Right lobe of liver (tissue), 4 donors: ENCODE measurements around the gene RNGTT.

Source experiments
- POLR2A ChIP-seq: fragments of 450-650 bp; IDR thresholded peaks from one replicate; pipeline ENCODE4 v1.6.1; 2017; ENCODE audit warnings: antibody characterized with exemption, mild to moderate bottlenecking
- TF ChIP-seq, protein P1 (sequence below), 4 donors: fragments of 200-600 bp in 3 of 4; fragments of 450-650 bp in 1 of 4; IDR thresholded peaks; one replicate each; pipeline versions ENCODE4 v1.5.1 to v1.8.0; 2016 to 2022; ENCODE audit warnings: antibody characterized with exemption in 4 of 4, mild to moderate bottlenecking in 2 of 4
- donor health status: DM: no; HTN: no; CAD: no.
- donor health status: DM: no; HTN: no; CAD: no.
- donor health status: DM: no; HTN: yes; CAD: no.

DNA sequence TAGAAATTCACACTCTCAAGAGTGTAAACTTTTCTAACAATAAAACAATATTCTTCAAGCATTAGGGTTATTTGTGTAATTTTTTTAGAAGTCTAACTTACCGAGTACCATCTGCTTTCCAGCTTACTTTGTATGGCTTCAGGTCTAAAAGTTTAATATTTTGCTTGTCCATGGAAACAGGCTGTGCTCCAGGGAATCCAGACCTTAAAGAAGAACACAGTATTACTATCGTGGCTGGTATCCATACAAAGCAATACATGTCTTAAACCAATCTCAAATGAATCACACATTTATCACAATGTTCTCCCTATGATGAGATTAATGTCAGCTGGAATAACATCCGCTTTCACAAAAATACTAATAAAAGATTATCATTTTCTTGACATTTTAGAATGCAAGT lies 73.0 kb downstream of the RNGTT start:
- TF ChIP-seq, protein P1, sequence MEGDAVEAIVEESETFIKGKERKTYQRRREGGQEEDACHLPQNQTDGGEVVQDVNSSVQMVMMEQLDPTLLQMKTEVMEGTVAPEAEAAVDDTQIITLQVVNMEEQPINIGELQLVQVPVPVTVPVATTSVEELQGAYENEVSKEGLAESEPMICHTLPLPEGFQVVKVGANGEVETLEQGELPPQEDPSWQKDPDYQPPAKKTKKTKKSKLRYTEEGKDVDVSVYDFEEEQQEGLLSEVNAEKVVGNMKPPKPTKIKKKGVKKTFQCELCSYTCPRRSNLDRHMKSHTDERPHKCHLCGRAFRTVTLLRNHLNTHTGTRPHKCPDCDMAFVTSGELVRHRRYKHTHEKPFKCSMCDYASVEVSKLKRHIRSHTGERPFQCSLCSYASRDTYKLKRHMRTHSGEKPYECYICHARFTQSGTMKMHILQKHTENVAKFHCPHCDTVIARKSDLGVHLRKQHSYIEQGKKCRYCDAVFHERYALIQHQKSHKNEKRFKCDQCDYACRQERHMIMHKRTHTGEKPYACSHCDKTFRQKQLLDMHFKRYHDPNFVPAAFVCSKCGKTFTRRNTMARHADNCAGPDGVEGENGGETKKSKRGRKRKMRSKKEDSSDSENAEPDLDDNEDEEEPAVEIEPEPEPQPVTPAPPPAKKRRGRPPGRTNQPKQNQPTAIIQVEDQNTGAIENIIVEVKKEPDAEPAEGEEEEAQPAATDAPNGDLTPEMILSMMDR (IDR thresholded peaks at IDR 0.05), result no peak
- no peak for TF ChIP-seq POLR2A
